ENCODE data around the gene SPTSSB. TPM values are rescaled to one million over a fixed set of nuclear protein-coding genes. Genes with fewer than 3 reads are reported as not detected.

The SPTSSB gene
- total and polyA plus RNA-seq, 2 experiments from 2014 or later, result 5.0 to 6.9 TPM

DNA sequence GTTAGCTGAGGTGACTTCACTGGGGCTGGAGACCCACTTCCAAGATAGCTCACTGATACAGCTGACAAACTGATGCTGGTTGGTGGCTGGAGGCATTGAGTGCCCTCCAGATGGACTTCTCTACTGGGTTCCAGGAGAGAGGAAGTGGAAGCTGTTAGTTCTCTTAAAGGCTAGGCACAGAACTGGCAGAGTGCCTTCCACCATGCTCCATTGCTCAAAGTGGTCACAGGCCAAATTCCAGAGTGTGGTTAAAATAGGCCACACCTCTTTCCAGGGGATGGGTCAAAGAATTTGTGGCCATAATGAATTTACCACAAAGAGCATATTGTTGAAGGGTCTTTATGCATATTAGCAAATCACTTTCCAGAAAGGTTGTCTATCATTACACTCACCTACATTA lies 76.0 kb downstream of the SPTSSB start:
- H3K79me2 ChIP-seq, result no peaks in the 10 kb centered on the region
- TF ChIP-seq EZH2 (IDR thresholded peaks at IDR 0.05; ENCODE audit: borderline replicate concordance), result no peak
- TF ChIP-seq EZH2phosphoT487 (IDR thresholded peaks at IDR 0.05; ENCODE audit: low read depth, severe bottlenecking, unreplicated experiment), result no peak
- TF ChIP-seq, protein P1, sequence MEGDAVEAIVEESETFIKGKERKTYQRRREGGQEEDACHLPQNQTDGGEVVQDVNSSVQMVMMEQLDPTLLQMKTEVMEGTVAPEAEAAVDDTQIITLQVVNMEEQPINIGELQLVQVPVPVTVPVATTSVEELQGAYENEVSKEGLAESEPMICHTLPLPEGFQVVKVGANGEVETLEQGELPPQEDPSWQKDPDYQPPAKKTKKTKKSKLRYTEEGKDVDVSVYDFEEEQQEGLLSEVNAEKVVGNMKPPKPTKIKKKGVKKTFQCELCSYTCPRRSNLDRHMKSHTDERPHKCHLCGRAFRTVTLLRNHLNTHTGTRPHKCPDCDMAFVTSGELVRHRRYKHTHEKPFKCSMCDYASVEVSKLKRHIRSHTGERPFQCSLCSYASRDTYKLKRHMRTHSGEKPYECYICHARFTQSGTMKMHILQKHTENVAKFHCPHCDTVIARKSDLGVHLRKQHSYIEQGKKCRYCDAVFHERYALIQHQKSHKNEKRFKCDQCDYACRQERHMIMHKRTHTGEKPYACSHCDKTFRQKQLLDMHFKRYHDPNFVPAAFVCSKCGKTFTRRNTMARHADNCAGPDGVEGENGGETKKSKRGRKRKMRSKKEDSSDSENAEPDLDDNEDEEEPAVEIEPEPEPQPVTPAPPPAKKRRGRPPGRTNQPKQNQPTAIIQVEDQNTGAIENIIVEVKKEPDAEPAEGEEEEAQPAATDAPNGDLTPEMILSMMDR (IDR thresholded peaks at IDR 0.05; ENCODE audit: poor library complexity), result no peak
- no peak overlapping the region for H3K27ac ChIP-seq
- no peak for DNase-seq (ENCODE audit: low spot score)
- H3K27me3 ChIP-seq, result no peaks in the 10 kb centered on the region
- no peaks in the 10 kb centered on the region for H3K9me3 ChIP-seq (ENCODE audit: low read depth)
- H3K4me1 ChIP-seq (ENCODE audit: insufficient read depth), result no peaks in the 10 kb centered on the region
- H3K36me3 ChIP-seq (replicated peaks; ENCODE audit: insufficient read depth, low read depth), result no peaks in the 10 kb centered on the region
- H2AFZ ChIP-seq, result no peak overlapping the region
- no peaks in the 10 kb centered on the region for H3K9me2 ChIP-seq (replicated peaks; ENCODE audit: insufficient read depth)
- no peak overlapping the region for H3K4me2 ChIP-seq
- H3K4me3 ChIP-seq, result no peak overlapping the region
- H4K20me1 ChIP-seq (ENCODE audit: insufficient read depth, poor library complexity, severe bottlenecking), result no peaks in the 10 kb centered on the region

Other genes starting within 250 kb of the SPTSSB start
- 52.5 and 57.2 TPM in 2 replicates for gene NMD3, start 150.2 kb downstream of the SPTSSB start, total RNA-seq
- 27.8 and 30.6 TPM in 2 replicates for gene NMD3, start 150.2 kb downstream of the SPTSSB start, polyA plus RNA-seq
- not detected in 2 replicates for gene OTOL1, start 125.3 kb upstream of the SPTSSB start, total RNA-seq
- not detected in 2 replicates for gene OTOL1, start 125.3 kb upstream of the SPTSSB start, polyA plus RNA-seq

All from hepatocyte (in vitro differentiated cells).